T-helper 2 cell treated with Interferon-gamma antibody and Interleukin-4, amounts not matched to agents 100 ng/mL and 5 ng/mL, for 36 hours (primary cell): Measurements from ENCODE around the gene SSC5D. TPM values are rescaled to one million over a fixed set of nuclear protein-coding genes. Genes with fewer than 3 reads are reported as not detected.

Source experiments
- intact Hi-C: fragments of 100-400 bp; cut with micrococcal nuclease; formaldehyde crosslinking; loops from one replicate; pipeline ENCODE4 v1.15.1; 2023
- total RNA-seq: library from RNA; stranded (reverse); gene quantifications from 2 replicates; pipeline ENCODE4 v1.2.3, GENCODE V29; 2022

Gene SSC5D
- total RNA-seq, 1 donor from 2014 or later: 0.23 TPM

GRCh38 chr19:55454787-55455243 is 33.4 kb upstream of the SSC5D start:
- intact Hi-C loops: loop anchor here (10.0 kb wide), 1 partner anchor 310 kb away; the partner anchor contains the start of gene TNNT1

- intact Hi-C loops: loop anchor here (10.0 kb wide), 1 partner anchor 311 kb away; the partner anchor contains the start of gene TNNT1
These were observed 32.5 kb upstream of the SSC5D start for GRCh38 chr19:55455576-55456235.

GRCh38 chr19:55456347-55456746 is 31.9 kb upstream of the SSC5D start:
- intact Hi-C loops: loop anchor here (10.0 kb wide), 1 partner anchor 312 kb away; the partner anchor contains the start of gene TNNT1

- intact Hi-C loops: loop anchor here (10.0 kb wide), 1 partner anchor 313 kb away; the partner anchor contains the start of gene TNNT1
These were observed 30.4 kb upstream of the SSC5D start for GRCh38 chr19:55457683-55458457.

- intact Hi-C loops: loop anchor here (10.0 kb wide), 1 partner anchor 315 kb away; the partner anchor contains the start of gene TNNT1
These were observed 28.7 kb upstream of the SSC5D start for GRCh38 chr19:55459551-55459949.

- intact Hi-C loops: loop anchor here (5.0 to 10.0 kb wide), 2 partner anchors 73 to 315 kb away; partner anchors contain the start of genes RPL28 and TNNT1
These were observed 28.1 kb upstream of the SSC5D start for GRCh38 chr19:55459950-55460657.

- intact Hi-C loops: loop anchor here (1.0 to 5.0 kb wide), 3 partner anchors 16 to 164 kb away; partner anchors contain the start of genes RPL28, ZNF628 and ZNF784
These were observed 27.5 kb upstream of the SSC5D start for GRCh38 chr19:55460670-55461258.

- intact Hi-C loops: loop anchor here (1.0 to 5.0 kb wide), 3 partner anchors 15 to 163 kb away; partner anchors contain the start of genes RPL28, ZNF628 and ZNF784
These were observed 26.8 kb upstream of the SSC5D start, which contains the start of gene ISOC2 for GRCh38 chr19:55461259-55461973. Gene ISOC2 (minus strand): TSS chr19:55461642. CDS start chr19:55456486, 5,156 bp downstream.

- intact Hi-C loops: loop anchor here (1.0 to 5.0 kb wide), 3 partner anchors 14 to 162 kb away; partner anchors contain the start of genes RPL28, ZNF628 and ZNF784
These were observed 26.1 kb upstream of the SSC5D start for GRCh38 chr19:55461974-55462626.

GRCh38 chr19:55462722-55463121 is 25.5 kb upstream of the SSC5D start:
- intact Hi-C loops: loop anchor here (5.0 kb wide), 1 partner anchor 75 kb away; the partner anchor contains the start of gene RPL28

- intact Hi-C loops: loop anchor here (5.0 kb wide), 1 partner anchor 76 kb away; the partner anchor contains the start of gene RPL28
These were observed 24.6 kb upstream of the SSC5D start for GRCh38 chr19:55463583-55464031.

GRCh38 chr19:55464039-55464661 is 24.1 kb upstream of the SSC5D start:
- intact Hi-C loops: loop anchor here (5.0 kb wide), 1 partner anchor 77 kb away; the partner anchor contains the start of gene RPL28

- intact Hi-C loops: loop anchor here (5.0 kb wide), 1 partner anchor 77 kb away; the partner anchor contains the start of gene RPL28
These were observed 23.6 kb upstream of the SSC5D start, which contains the start of gene C19orf85 for GRCh38 chr19:55464662-55465054. Gene C19orf85 (minus strand): TSS chr19:55464751. CDS start chr19:55464554, 197 bp downstream.

- intact Hi-C loops: no loop called here
These were observed 22.6 kb upstream of the SSC5D start for GRCh38 chr19:55465460-55466240.

GRCh38 chr19:55466241-55466614 is 22.0 kb upstream of the SSC5D start:
- intact Hi-C loops: no loop called here

- intact Hi-C loops: loop anchor here (1.0 kb wide), 1 partner anchor 37 kb away; no protein-coding TSS in a partner anchor
These were observed 20.8 kb upstream of the SSC5D start for GRCh38 chr19:55467236-55468053.

- intact Hi-C loops: loop anchor here (1.0 kb wide), 1 partner anchor 36 kb away; no protein-coding TSS in a partner anchor
These were observed 20.2 kb upstream of the SSC5D start for GRCh38 chr19:55468054-55468393.
